Dermis blood vessel endothelial cell (primary cell): ENCODE measurements around the gene MEIS1. TPM values are rescaled to one million over a fixed set of nuclear protein-coding genes. Genes with fewer than 3 reads are reported as not detected.
A peak's percentile ranks its signal among the peaks of the same experiment; 100 is the strongest.

Experiments
- DNase-seq: peaks from one replicate; pipeline ENCODE4 v3.0.0; 2010
- total RNA-seq: library from RNA; depleted of rRNA; stranded (reverse); fragments of >200 nt; gene quantifications from 2 replicates; pipeline ENCODE4 v1.2.3, GENCODE V29; 2014

Gene MEIS1
- total RNA-seq, 1 donor from 2014 or later, result 3.4 TPM

- no peak for DNase-seq
These were observed 2.9 kb upstream of the MEIS1 start for GRCh38 chr2:66431846-66432587.

GRCh38 chr2:66432801-66433694, 1.9 kb upstream of the MEIS1 start:
- peak; percentile 85 for DNase-seq

GRCh38 chr2:66433695-66433944, 1.3 kb upstream of the MEIS1 start:
- no peak for DNase-seq

GRCh38 chr2:66433945-66434678, 813 bp upstream of the MEIS1 start:
- peak; percentile 62 for DNase-seq

GRCh38 chr2:66435549-66435875, 587 bp downstream of the MEIS1 start:
- DNase-seq, result no peak

GRCh38 chr2:66435963-66436362, 1.0 kb downstream of the MEIS1 start:
- no peak for DNase-seq

GRCh38 chr2:66436581-66437001, 1.7 kb downstream of the MEIS1 start:
- DNase-seq, result no peak

GRCh38 chr2:66437109-66437690, 2.3 kb downstream of the MEIS1 start:
- no peak for DNase-seq

GRCh38 chr2:66437691-66438497, 3.0 kb downstream of the MEIS1 start:
- DNase-seq, result no peak

GRCh38 chr2:66438498-66438833, 3.5 kb downstream of the MEIS1 start:
- DNase-seq, result no peak

GRCh38 chr2:66438891-66439811, 4.2 kb downstream of the MEIS1 start:
- no peak for DNase-seq

GRCh38 chr2:66439812-66440542, 5.1 kb downstream of the MEIS1 start:
- peak; percentile 10 for DNase-seq

GRCh38 chr2:66440708-66441497, 6.0 kb downstream of the MEIS1 start:
- no peak for DNase-seq

GRCh38 chr2:66441581-66442320, 6.8 kb downstream of the MEIS1 start:
- no peak for DNase-seq

GRCh38 chr2:66442516-66443185, 7.7 kb downstream of the MEIS1 start:
- no peak for DNase-seq

GRCh38 chr2:66443186-66443978, 8.5 kb downstream of the MEIS1 start:
- no peak for DNase-seq
